H1 (cell line): Measurements from ENCODE around the gene GRM1. TPM values are rescaled to one million over a fixed set of nuclear protein-coding genes. Genes with fewer than 3 reads are reported as not detected.

Experiments
- CTCF ChIP-seq, 3 experiments: IDR thresholded peaks; 1 replicate in 2 of 3; 2 replicates in 1 of 3; pipeline versions ENCODE4 v1.5.1 to v1.6.1; 2011; ENCODE audit warnings: low read length in 3 of 3, mild to moderate bottlenecking in 3 of 3, inconsistent platforms in 2 of 3, low read depth in 1 of 3, moderate library complexity in 1 of 3; ENCODE audit not compliant: insufficient read depth in 1 of 3; ENCODE audit errors: control extremely low read depth in 1 of 3
- KDM1A ChIP-seq: fragments of 200-600, 300-600 bp; sonication (generic); IDR thresholded peaks from 2 replicates; pipeline ENCODE4 v1.7.1; 2016; ENCODE audit warnings: mild to moderate bottlenecking, low read length, borderline replicate concordance
- YY1 ChIP-seq: IDR thresholded peaks from 2 replicates; pipeline ENCODE4 v1.6.1; 2011; ENCODE audit warnings: low read depth, mild to moderate bottlenecking, low read length
- polyA plus RNA-seq, 7 experiments: library from polyadenylated mRNA; depleted of rRNA in 3 of 7; stranded (reverse) in 5 of 7; unstranded in 2 of 7; fragments of >200 nt in 5 of 7; fragments of 200-250 nt in 2 of 7; gene quantifications; 1 replicate in 5 of 7; 2 replicates in 1 of 7; 4 replicates in 1 of 7; pipeline versions ENCODE4 v1.2.1 to v1.2.3, GENCODE V29; 2011 to 2013; ENCODE audit warnings: missing spikeins in 2 of 7, mixed read lengths in 2 of 7
- total RNA-seq: library from RNA; stranded (reverse); fragmentation: NEBNext Ultra II Directional; extraction: Animal tissue kit (Norgen Biotek cat#: 25700); gene quantifications from 2 replicates; pipeline ENCODE4 v1.2.1, GENCODE V29; 2021

Gene GRM1
- total and polyA plus RNA-seq, 2 of the 8 experiments (the other 6 are each of a cell fraction or from before 2014, with no cell fraction given), result 0.15 to 1.3 TPM

GRCh38 chr6:146028252-146028795 lies 538 bp upstream of the GRM1 start (continued):
- TF ChIP-seq YY1 (no peak), CTCF (IDR thresholded peaks at IDR 0.05; ENCODE audit: control extremely low read depth in 1 of 3, insufficient read depth in 1 of 3, low read depth in 1 of 3, low read length in 3 of 3) (peak in 1 of 3 experiments; percentile 0; a peak in 1 of 4 replicates), KDM1A (no peak)
- TF ChIP-seq, all 59 proteins: peak for 8
